Neuron (in vitro differentiated cells): ENCODE results near the gene NRXN2.

Experiments
- H2AFZ ChIP-seq: one replicate; pipeline ENCODE4 v1.6.1; 2013; ENCODE audit warnings: low read depth, mild to moderate bottlenecking, inconsistent platforms, low read length, moderate library complexity
- H3K27me3 ChIP-seq: one replicate; pipeline ENCODE4 v1.6.1; 2013; ENCODE audit warnings: low read length; ENCODE audit not compliant: insufficient read depth
- H3K36me3 ChIP-seq: one replicate; pipeline ENCODE4 v1.6.1; 2013; ENCODE audit warnings: low read length; ENCODE audit not compliant: insufficient read depth
- H3K4me1 ChIP-seq: one replicate; pipeline ENCODE4 v1.6.1; 2013; ENCODE audit warnings: low read length; ENCODE audit not compliant: insufficient read depth
- H3K4me3 ChIP-seq: 2 replicates; pipeline ENCODE4 v1.5.1; 2013; ENCODE audit warnings: mild to moderate bottlenecking, low read length, moderate library complexity
- H3K9me3 ChIP-seq: one replicate; pipeline ENCODE4 v1.6.1; 2013; ENCODE audit warnings: low read length

Gene NRXN2

DNA sequence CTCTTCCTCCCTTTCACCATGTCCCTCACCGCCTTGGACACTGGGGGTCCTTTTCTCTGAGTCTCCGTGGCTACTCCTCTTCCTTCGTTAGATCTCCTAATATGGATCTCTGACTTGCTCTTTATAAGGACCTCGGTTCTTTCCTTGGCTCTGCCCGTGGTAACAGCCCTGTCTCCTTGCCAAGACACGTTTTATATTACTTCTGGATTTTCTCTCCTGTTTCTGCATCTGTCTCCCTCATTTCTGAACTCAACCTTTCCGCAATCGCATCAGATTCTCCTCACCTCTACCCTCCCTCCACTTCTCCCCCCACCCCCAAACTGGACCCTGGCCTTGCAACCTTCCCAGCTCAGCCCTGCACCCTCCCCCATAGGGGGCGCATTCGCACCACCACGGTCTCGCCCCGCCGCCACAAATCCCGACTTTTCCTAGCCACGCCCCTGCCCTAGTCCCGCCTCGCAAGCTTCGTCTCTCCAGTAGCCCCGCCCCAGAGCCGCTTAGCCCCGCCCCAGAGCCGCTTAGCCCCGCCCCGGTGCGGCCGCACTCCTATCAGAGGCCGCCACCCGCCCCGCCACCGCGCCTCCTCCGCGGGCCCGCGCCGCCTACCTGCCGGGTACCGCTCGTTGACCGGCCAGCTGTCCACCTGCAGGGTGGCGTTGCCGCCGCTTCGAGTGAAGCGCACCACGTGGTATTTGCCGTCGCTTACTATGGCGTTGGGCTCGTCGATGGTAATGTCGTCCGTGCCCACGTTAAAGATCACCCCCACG, 93.0 kb downstream of the NRXN2 start:
- Histone ChIP-seq H3K4me3 (no peak overlapping the region), H2AFZ (no peak overlapping the region)

DNA sequence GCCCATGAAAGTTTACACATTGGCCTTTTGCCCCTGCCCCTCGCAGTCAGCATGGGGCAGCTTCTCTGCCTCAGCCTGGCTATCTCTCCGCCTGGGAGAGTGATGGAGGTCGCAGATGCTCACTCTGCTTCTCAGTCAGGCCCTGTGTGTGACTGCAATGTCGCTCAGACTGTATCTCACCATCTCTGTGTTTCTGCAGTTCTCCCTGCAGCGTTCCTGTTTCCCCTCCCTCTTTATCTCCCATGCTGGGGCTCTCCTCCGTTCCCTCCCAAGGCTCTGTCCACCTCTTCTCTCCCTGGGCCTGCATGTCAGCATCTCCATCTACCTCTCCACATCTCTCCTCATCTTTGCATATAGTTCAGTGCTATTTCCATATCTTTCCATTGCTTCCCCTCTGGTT, 93.9 kb downstream of the NRXN2 start:
- Histone ChIP-seq H3K9me3 (no peaks in the 10 kb centered on the region), H2AFZ (no peak overlapping the region)

More for the DNA sequence above, 93.0 kb downstream of the NRXN2 start:
- no peaks in the 10 kb centered on the region for H3K9me3 ChIP-seq
- H3K36me3 ChIP-seq: no peaks in the 10 kb centered on the region
- no peaks in the 10 kb centered on the region for H3K27me3 ChIP-seq
- no peaks in the 10 kb centered on the region for H3K4me1 ChIP-seq

GRCh38 chr11:64628596-64628995, 94.4 kb downstream of the NRXN2 start:
- no peaks in the 10 kb centered on the region for H3K27me3 ChIP-seq
- no peaks in the 10 kb centered on the region for H3K9me3 ChIP-seq
- no peaks in the 10 kb centered on the region for H3K36me3 ChIP-seq
- H3K4me3 ChIP-seq: no peak overlapping the region
- no peak overlapping the region for H2AFZ ChIP-seq
- H3K4me1 ChIP-seq: no peaks in the 10 kb centered on the region

More for the DNA sequence above, 93.9 kb downstream of the NRXN2 start:
- Histone ChIP-seq H3K36me3 (no peaks in the 10 kb centered on the region), H3K27me3 (no peaks in the 10 kb centered on the region), H3K4me1 (no peaks in the 10 kb centered on the region), H3K4me3 (no peak overlapping the region)

DNA sequence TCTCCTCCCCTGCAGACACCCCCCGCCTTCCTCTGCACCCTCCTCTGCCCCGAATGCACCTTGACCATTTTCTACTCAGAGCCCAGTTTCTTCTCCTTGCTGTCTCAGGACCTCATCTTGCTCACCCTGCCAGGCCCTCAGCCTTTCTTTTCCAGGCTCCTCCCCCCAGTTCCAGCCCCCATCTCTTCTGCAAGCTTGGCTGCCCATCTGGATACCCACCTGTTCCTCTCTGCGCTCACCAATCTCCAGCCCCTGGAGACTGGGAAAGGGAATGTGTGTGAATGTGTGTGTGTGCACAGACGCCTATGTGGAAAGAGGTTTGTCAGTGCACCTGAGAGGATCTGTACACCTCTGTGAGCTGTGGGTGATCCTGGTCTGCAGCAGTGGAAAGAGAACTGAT, 95.6 kb downstream of the NRXN2 start:
- Histone ChIP-seq H3K4me1 (no peaks in the 10 kb centered on the region), H3K36me3 (peaks cover 3% of the 10 kb centered on the region), H3K9me3 (no peaks in the 10 kb centered on the region), H2AFZ (no peak overlapping the region), H3K27me3 (no peaks in the 10 kb centered on the region), H3K4me3 (no peak overlapping the region)

- H3K9me3 ChIP-seq: no peaks in the 10 kb centered on the region
- peaks cover 4% of the 10 kb centered on the region for H3K36me3 ChIP-seq
- no peak overlapping the region for H3K4me3 ChIP-seq
- H3K4me1 ChIP-seq: peaks cover 3% of the 10 kb centered on the region
- H3K27me3 ChIP-seq: no peaks in the 10 kb centered on the region
- H2AFZ ChIP-seq: no peak overlapping the region
Observed at GRCh38 chr11:64626637-64627036, 96.4 kb downstream of the NRXN2 start.

- Histone ChIP-seq H3K4me1 (peaks cover 20% of the 10 kb centered on the region), H3K27me3 (no peaks in the 10 kb centered on the region), H2AFZ (no peak overlapping the region), H3K9me3 (no peaks in the 10 kb centered on the region), H3K4me3 (no peak overlapping the region), H3K36me3 (peaks cover 4% of the 10 kb centered on the region)
Observed at GRCh38 chr11:64624883-64625481, 98.0 kb downstream of the NRXN2 start.

DNA sequence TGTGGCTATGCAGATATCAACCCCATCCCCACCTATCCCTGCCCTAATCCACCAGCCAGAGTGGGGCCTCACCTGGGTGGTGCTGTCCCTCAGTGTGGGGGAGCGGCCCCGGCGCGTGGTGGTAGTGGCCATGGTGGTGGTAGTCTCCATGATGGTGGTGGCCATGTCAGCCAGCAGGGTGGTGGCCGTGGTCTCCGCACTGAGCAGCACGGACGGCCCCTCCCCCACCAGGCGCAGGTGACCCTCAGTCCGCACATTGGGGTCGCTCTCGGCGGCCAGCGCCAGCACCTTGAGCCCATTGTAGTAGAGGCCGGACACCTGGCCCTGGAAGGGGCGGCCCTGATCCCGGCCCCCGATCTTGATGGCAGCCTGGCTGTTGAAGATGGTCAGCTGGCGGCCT, 100.3 kb downstream of the NRXN2 start:
- Histone ChIP-seq H3K4me1 (peaks cover 25% of the 10 kb centered on the region), H2AFZ (no peak overlapping the region), H3K27me3 (no peaks in the 10 kb centered on the region), H3K4me3 (no peak overlapping the region), H3K9me3 (no peaks in the 10 kb centered on the region), H3K36me3 (peaks cover 4% of the 10 kb centered on the region)

GRCh38 chr11:64621283-64622019, 101.5 kb downstream of the NRXN2 start:
- no peak overlapping the region for H3K4me3 ChIP-seq
- H3K4me1 ChIP-seq: peaks cover 25% of the 10 kb centered on the region
- H2AFZ ChIP-seq: no peak overlapping the region
- peaks cover 4% of the 10 kb centered on the region for H3K36me3 ChIP-seq
- no peaks in the 10 kb centered on the region for H3K27me3 ChIP-seq
- H3K9me3 ChIP-seq: no peaks in the 10 kb centered on the region

GRCh38 chr11:64620381-64620971, 102.5 kb downstream of the NRXN2 start:
- H3K36me3 ChIP-seq: peaks cover 4% of the 10 kb centered on the region
- H3K4me3 ChIP-seq: no peak overlapping the region
- H3K9me3 ChIP-seq: no peaks in the 10 kb centered on the region
- no peak overlapping the region for H2AFZ ChIP-seq
- H3K4me1 ChIP-seq: peaks cover 25% of the 10 kb centered on the region
- H3K27me3 ChIP-seq: no peaks in the 10 kb centered on the region

- Histone ChIP-seq H3K4me1 (peaks cover 25% of the 10 kb centered on the region), H3K9me3 (no peaks in the 10 kb centered on the region), H3K36me3 (peaks cover 4% of the 10 kb centered on the region), H2AFZ (no peak overlapping the region), H3K4me3 (no peak overlapping the region), H3K27me3 (no peaks in the 10 kb centered on the region)
Observed at GRCh38 chr11:64619811-64620380, 103.1 kb downstream of the NRXN2 start.

- peaks cover 4% of the 10 kb centered on the region for H3K36me3 ChIP-seq
- no peaks in the 10 kb centered on the region for H3K9me3 ChIP-seq
- H2AFZ ChIP-seq: no peak overlapping the region
- H3K27me3 ChIP-seq: no peaks in the 10 kb centered on the region
- peaks cover 25% of the 10 kb centered on the region for H3K4me1 ChIP-seq
- H3K4me3 ChIP-seq: no peak overlapping the region
Observed at GRCh38 chr11:64619196-64619595, 103.8 kb downstream of the NRXN2 start.

GRCh38 chr11:64616817-64617216, 106.2 kb downstream of the NRXN2 start:
- H3K27me3 ChIP-seq: no peaks in the 10 kb centered on the region
- no peaks in the 10 kb centered on the region for H3K9me3 ChIP-seq
- H3K36me3 ChIP-seq: no peaks in the 10 kb centered on the region
- H3K4me3 ChIP-seq: no peak overlapping the region
- peaks cover 24% of the 10 kb centered on the region for H3K4me1 ChIP-seq
- no peak overlapping the region for H2AFZ ChIP-seq

DNA sequence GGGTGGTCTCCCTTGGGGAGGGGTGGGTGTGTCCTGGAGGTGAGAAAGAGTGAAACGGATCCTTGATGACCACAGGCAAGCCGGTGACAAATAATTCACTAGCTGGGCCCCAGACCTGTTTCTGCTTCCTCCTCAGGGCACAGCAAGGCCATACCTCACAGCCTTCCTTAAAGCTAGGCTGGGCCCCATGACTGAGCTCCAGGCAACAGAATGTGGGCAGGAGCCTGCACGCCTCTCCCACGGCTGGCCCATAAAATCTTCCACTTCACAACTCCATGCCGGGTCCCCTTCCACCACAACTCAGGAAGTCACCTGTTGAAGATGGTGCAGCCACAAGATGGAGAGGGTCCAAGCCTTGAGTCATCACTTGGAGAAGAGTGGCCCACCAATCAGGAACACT, 108.1 kb downstream of the NRXN2 start:
- no peak overlapping the region for H2AFZ ChIP-seq
- H3K27me3 ChIP-seq: no peaks in the 10 kb centered on the region
- H3K36me3 ChIP-seq: no peaks in the 10 kb centered on the region
- no peak overlapping the region for H3K4me3 ChIP-seq
- H3K9me3 ChIP-seq: no peaks in the 10 kb centered on the region
- H3K4me1 ChIP-seq: peaks cover 5% of the 10 kb centered on the region
